WERI-Rb-1 (cell line): Measurements from ENCODE around the gene POLA1.

ENCODE experiments used
- DNase-seq: peaks from one replicate; pipeline ENCODE4 v3.0.0-alpha.2; 2020
- H3K27ac ChIP-seq: fragments of 250-450 bp; sonication (Bioruptor Pico); 2 replicates; pipeline ENCODE4 v1.5.1; 2020; ENCODE audit warnings: mild to moderate bottlenecking, moderate library complexity
- H3K27me3 ChIP-seq: fragments of 250-450 bp; sonication (Bioruptor Pico); 2 replicates; pipeline ENCODE4 v1.5.1; 2021; ENCODE audit warnings: mild to moderate bottlenecking, low read depth, moderate library complexity; ENCODE audit not compliant: insufficient read depth, severe bottlenecking
- H3K36me3 ChIP-seq: fragments of 250-450 bp; sonication (Bioruptor Pico); 2 replicates; pipeline ENCODE4 v1.5.1; 2020; ENCODE audit warnings: mild to moderate bottlenecking, moderate library complexity
- H3K4me3 ChIP-seq: 2 replicates; pipeline ENCODE4 v1.5.1; 2011; ENCODE audit warnings: low read depth, mild to moderate bottlenecking, control low read depth, low read length
- H3K9me3 ChIP-seq: fragments of 250-450 bp; sonication (Bioruptor Pico); 2 replicates; pipeline ENCODE4 v1.5.1; 2021; ENCODE audit warnings: mild to moderate bottlenecking, moderate library complexity; ENCODE audit not compliant: severe bottlenecking
- CTCF ChIP-seq: IDR thresholded peaks from 2 replicates; pipeline ENCODE4 v1.5.1; 2011; ENCODE audit warnings: low read depth, mild to moderate bottlenecking, control low read depth, inconsistent platforms, low read length

POLA1 gene

GRCh38 chrX:25028726-25029125 lies 335.0 kb downstream of the POLA1 start:
- Histone ChIP-seq H3K4me3 (no peak overlapping the region), H3K27me3 (peaks cover 14% of the 10 kb centered on the region)

GRCh38 chrX:25029288-25029825 lies 335.6 kb downstream of the POLA1 start:
- Histone ChIP-seq H3K27ac (no peak overlapping the region), H3K27me3 (peaks cover 9% of the 10 kb centered on the region), H3K9me3 (no peaks in the 10 kb centered on the region), H3K4me3 (no peak overlapping the region), H3K36me3 (no peaks in the 10 kb centered on the region)
- DNase-seq = no peak
- TF ChIP-seq CTCF = no peak

More at GRCh38 chrX:25028726-25029125, 335.0 kb downstream of the POLA1 start:
- no peaks in the 10 kb centered on the region for H3K36me3 ChIP-seq
- no peaks in the 10 kb centered on the region for H3K9me3 ChIP-seq
- TF ChIP-seq CTCF = no peak
- H3K27ac ChIP-seq = no peak overlapping the region
- no peak for DNase-seq

- peaks cover 3% of the 10 kb centered on the region for H3K27me3 ChIP-seq
- TF ChIP-seq CTCF = no peak
- no peaks in the 10 kb centered on the region for H3K36me3 ChIP-seq
- H3K27ac ChIP-seq = no peak overlapping the region
- no peaks in the 10 kb centered on the region for H3K9me3 ChIP-seq
- H3K4me3 ChIP-seq = no peak overlapping the region
- DNase-seq = no peak
Observed at GRCh38 chrX:25034889-25035288, 341.2 kb downstream of the POLA1 start.

GRCh38 chrX:25039036-25039435 lies 345.3 kb downstream of the POLA1 start:
- Histone ChIP-seq H3K4me3 (no peak overlapping the region), H3K36me3 (no peaks in the 10 kb centered on the region), H3K27me3 (no peaks in the 10 kb centered on the region), H3K9me3 (no peaks in the 10 kb centered on the region), H3K27ac (no peak overlapping the region)
- no peak for DNase-seq
- no peak for TF ChIP-seq CTCF

- no peak overlapping the region for H3K27ac ChIP-seq
- no peak overlapping the region for H3K4me3 ChIP-seq
- no peak for TF ChIP-seq CTCF
- no peak for DNase-seq
- H3K9me3 ChIP-seq = no peaks in the 10 kb centered on the region
- H3K27me3 ChIP-seq = no peaks in the 10 kb centered on the region
- H3K36me3 ChIP-seq = no peaks in the 10 kb centered on the region
Observed at GRCh38 chrX:25043192-25043591, 349.5 kb downstream of the POLA1 start.
